Measurements from ENCODE around the gene TRIP6.
"Not testable (repeated sequence)": the region's sequence is repeated elsewhere in the genome, so short reads cannot be mapped to it uniquely, and the experiment has no call there.

TRIP6 gene

GRCh38 chr7:100852048-100852872, 14.9 kb upstream of the TRIP6 start, which contains the start of gene SLC12A9:
Gene SLC12A9 (plus strand): TSS chr7:100852713. CDS start chr7:100854198, 1,485 bp downstream.
- TF ChIP-seq L3MBTL2 (conservative IDR thresholded peaks at IDR 0.05): peak; percentile 87
- TF ChIP-seq ARNT (IDR thresholded peaks at IDR 0.05): no peak
- ChIA-PET POLR2A (interaction anchor here (0.7 to 2.4 kb wide), 21 partner anchors 10 to 249 kb away, joined by 3 to 27 read pairs (median 4); partner anchors contain the start of genes EPHB4, GIGYF1, POP7 and SRRT), CTCF (interaction anchor here (0.6 to 3.1 kb wide), 12 partner anchors 10 to 225 kb away, joined by 3 to 48 read pairs (median 4); partner anchors contain the start of gene POP7)
- DNase-seq (ENCODE audit: extremely low spot score): peak; percentile 93

- no peak for DNase-seq (ENCODE audit: extremely low spot score)
- ChIA-PET POLR2A (interaction anchor here (0.9 to 1.6 kb wide), 2 partner anchors 35 to 53 kb away, joined by 3 to 7 read pairs; partner anchors contain the start of gene UFSP1), CTCF (no interaction called here)
- TF ChIP-seq TARDBP (IDR thresholded peaks at IDR 0.05) (no peak), ZNF384 (IDR thresholded peaks at IDR 0.05) (no peak), ARNT (IDR thresholded peaks at IDR 0.05) (no peak), FOXK2 (IDR thresholded peaks at IDR 0.05) (no peak), NFRKB (IDR thresholded peaks at IDR 0.05) (no peak), BHLHE40 (IDR thresholded peaks at IDR 0.05; ENCODE audit: borderline replicate concordance) (no peak), CTBP1 (IDR thresholded peaks at IDR 0.05; ENCODE audit: borderline replicate concordance) (no peak), FOXA1 (IDR thresholded peaks at IDR 0.05) (no peak), HDGF (IDR thresholded peaks at IDR 0.05; ENCODE audit: borderline replicate concordance) (no peak), ELF4 (IDR thresholded peaks at IDR 0.05) (no peak), FOXM1 (IDR thresholded peaks at IDR 0.05; ENCODE audit: borderline replicate concordance) (no peak)
- TF ChIP-seq, protein P1, sequence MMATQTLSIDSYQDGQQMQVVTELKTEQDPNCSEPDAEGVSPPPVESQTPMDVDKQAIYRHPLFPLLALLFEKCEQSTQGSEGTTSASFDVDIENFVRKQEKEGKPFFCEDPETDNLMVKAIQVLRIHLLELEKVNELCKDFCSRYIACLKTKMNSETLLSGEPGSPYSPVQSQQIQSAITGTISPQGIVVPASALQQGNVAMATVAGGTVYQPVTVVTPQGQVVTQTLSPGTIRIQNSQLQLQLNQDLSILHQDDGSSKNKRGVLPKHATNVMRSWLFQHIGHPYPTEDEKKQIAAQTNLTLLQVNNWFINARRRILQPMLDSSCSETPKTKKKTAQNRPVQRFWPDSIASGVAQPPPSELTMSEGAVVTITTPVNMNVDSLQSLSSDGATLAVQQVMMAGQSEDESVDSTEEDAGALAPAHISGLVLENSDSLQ (IDR thresholded peaks at IDR 0.05): no peak
These were observed 12.9 kb upstream of the TRIP6 start for GRCh38 chr7:100854146-100854895.

DNA sequence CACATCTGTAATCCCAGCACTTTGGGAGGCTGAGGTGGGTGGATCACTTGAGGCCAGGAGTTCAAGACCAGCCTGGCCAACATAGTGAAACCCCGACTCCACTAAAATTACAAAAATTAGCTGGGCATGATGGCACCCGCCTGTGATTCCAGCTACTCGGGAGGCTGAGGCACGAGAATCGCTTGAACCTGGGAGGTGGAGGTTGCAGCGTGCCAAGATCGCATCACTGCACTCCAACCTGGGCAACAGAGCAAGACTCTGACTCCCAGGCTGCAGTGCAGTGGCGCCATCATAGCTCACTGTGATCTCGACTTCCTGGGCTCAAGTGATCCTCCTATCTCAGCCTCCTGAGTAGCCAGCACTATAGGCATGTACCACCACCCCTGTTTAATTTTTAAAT, 12.3 kb upstream of the TRIP6 start:
- DNase-seq (ENCODE audit: extremely low spot score); CTCF ChIA-PET: not testable (repeated sequence)
- POLR2A ChIA-PET: interaction anchor here (1.6 kb wide), 1 partner anchor 35 kb away, joined by 7 read pairs; the partner anchor contains the start of gene UFSP1

DNA sequence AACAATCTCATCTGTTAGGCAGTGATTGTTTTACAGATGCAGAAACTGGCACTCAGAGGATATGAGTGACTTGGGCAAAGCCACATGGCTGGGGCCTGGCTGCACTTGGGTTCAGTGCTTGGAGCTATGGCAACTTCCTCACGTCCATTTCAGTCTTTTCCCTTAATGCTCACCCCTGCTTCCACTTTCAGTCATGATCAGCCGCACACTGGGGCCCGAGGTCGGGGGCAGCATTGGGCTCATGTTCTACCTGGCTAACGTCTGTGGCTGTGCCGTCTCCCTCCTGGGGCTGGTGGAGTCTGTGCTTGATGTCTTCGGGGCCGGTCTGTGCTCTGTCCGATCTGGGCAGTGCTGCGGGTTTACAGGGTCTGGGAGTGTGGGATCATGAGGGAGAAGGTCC, 11.7 kb upstream of the TRIP6 start:
- POLR2A ChIA-PET: interaction anchor here (1.0 to 1.2 kb wide), 2 partner anchors 19 to 34 kb away, joined by 3 read pairs; partner anchors contain the start of genes SRRT and UFSP1
- TF ChIP-seq L3MBTL2 (conservative IDR thresholded peaks at IDR 0.05) (no peak), FOXK2 (IDR thresholded peaks at IDR 0.05) (no peak), TARDBP (IDR thresholded peaks at IDR 0.05) (no peak), SP1 (IDR thresholded peaks at IDR 0.05) (no peak), LEF1 (IDR thresholded peaks at IDR 0.05; ENCODE audit: borderline replicate concordance) (no peak), BHLHE40 (IDR thresholded peaks at IDR 0.05; ENCODE audit: borderline replicate concordance) (no peak), ELF4 (IDR thresholded peaks at IDR 0.05) (no peak), FOXM1 (IDR thresholded peaks at IDR 0.05; ENCODE audit: borderline replicate concordance) (no peak), HDGF (IDR thresholded peaks at IDR 0.05; ENCODE audit: borderline replicate concordance) (no peak), SUZ12 (IDR thresholded peaks at IDR 0.05) (no peak)
- TF ChIP-seq, protein P1 (IDR thresholded peaks at IDR 0.05): no peak
- no peak for DNase-seq (ENCODE audit: extremely low spot score)
- CTCF ChIA-PET: no interaction called here

- ChIA-PET CTCF (no interaction called here), POLR2A (no interaction called here)
- no peak for DNase-seq (ENCODE audit: extremely low spot score)
- no peak for TF ChIP-seq FOXK2 (IDR thresholded peaks at IDR 0.05)
- TF ChIP-seq FOXA1 (IDR thresholded peaks at IDR 0.05): no peak
- TF ChIP-seq ZNF384 (IDR thresholded peaks at IDR 0.05): no peak
- no peak for TF ChIP-seq CTBP1 (IDR thresholded peaks at IDR 0.05; ENCODE audit: borderline replicate concordance)
These were observed 10.3 kb upstream of the TRIP6 start for GRCh38 chr7:100856871-100857282.

DNA sequence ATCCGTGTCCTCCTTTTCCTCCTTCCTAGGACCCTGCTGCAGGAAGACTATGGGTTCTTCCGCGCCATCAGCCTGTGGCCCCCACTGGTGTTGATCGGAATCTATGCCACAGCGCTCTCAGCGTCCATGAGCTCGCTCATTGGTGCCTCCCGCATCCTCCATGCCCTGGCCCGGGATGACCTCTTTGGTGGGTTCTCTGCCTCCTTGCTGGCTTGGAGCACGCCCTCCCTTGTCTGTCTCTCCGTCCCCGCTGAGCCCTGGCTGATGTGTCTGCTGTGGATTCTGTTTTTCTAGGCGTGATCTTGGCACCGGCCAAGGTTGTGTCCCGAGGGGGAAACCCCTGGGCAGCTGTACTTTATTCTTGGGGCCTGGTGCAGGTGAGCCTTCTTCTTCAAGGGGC, 7.3 kb upstream of the TRIP6 start:
- ChIA-PET CTCF (no interaction called here), POLR2A (interaction anchor here (0.8 kb wide), 1 partner anchor 15 kb away, joined by 3 read pairs; the partner anchor contains the start of gene SRRT)
- DNase-seq (ENCODE audit: extremely low spot score): no peak
- TF ChIP-seq FOXM1 (IDR thresholded peaks at IDR 0.05; ENCODE audit: borderline replicate concordance): no peak
- TF ChIP-seq SP1 (IDR thresholded peaks at IDR 0.05): no peak
- no peak for TF ChIP-seq SUZ12 (IDR thresholded peaks at IDR 0.05)
- no peak for TF ChIP-seq HDGF (IDR thresholded peaks at IDR 0.05; ENCODE audit: borderline replicate concordance)
- TF ChIP-seq FOXK2 (IDR thresholded peaks at IDR 0.05): no peak
- TF ChIP-seq TARDBP (IDR thresholded peaks at IDR 0.05): no peak

All from HEK293T (cell line).